LNCaP clone FGC (cell line): ENCODE data around the gene KRTAP5-4.
"Not testable (repeated sequence)": the region's sequence is repeated elsewhere in the genome, so short reads cannot be mapped to it uniquely, and the experiment has no call there.

Source experiments
- DNase-seq: peaks from one replicate; pipeline ENCODE4 v3.0.0-alpha.2; 2011; ENCODE audit warnings: low read depth
- H3K4me3 ChIP-seq: 2 replicates; pipeline ENCODE4 v1.5.1; 2011; ENCODE audit warnings: mild to moderate bottlenecking, low read depth, low read length, control low read depth
- CTCF ChIP-seq: IDR thresholded peaks from 2 replicates; pipeline ENCODE4 v1.5.1; 2012; ENCODE audit warnings: mild to moderate bottlenecking; ENCODE audit not compliant: control insufficient read depth, insufficient read depth; ENCODE audit errors: extremely low read depth

Gene KRTAP5-4

GRCh38 chr11:1623716-1624115 is 1.8 kb upstream of the KRTAP5-4 start:
- no peak for TF ChIP-seq CTCF
- no peak for DNase-seq
- no peak overlapping the region for H3K4me3 ChIP-seq

- DNase-seq: no peak
- TF ChIP-seq CTCF: no peak
- no peak overlapping the region for H3K4me3 ChIP-seq
These were observed 2.5 kb downstream of the KRTAP5-4 start for GRCh38 chr11:1619449-1619848.

- no peak for TF ChIP-seq CTCF
- no peak for DNase-seq
- no peak overlapping the region for H3K4me3 ChIP-seq
These were observed 3.7 kb downstream of the KRTAP5-4 start for GRCh38 chr11:1618231-1618630.

- DNase-seq: no peak
- TF ChIP-seq CTCF: no peak
- H3K4me3 ChIP-seq: no peak within 1 kb of the TSS
These were observed 13.6 kb downstream of the KRTAP5-4 start, which contains the start of gene KRTAP5-3 for GRCh38 chr11:1608363-1608762. Gene KRTAP5-3, minus strand, starts transcription at chr11:1608463. Its CDS starts 78 bp downstream, at chr11:1608385.

DNA sequence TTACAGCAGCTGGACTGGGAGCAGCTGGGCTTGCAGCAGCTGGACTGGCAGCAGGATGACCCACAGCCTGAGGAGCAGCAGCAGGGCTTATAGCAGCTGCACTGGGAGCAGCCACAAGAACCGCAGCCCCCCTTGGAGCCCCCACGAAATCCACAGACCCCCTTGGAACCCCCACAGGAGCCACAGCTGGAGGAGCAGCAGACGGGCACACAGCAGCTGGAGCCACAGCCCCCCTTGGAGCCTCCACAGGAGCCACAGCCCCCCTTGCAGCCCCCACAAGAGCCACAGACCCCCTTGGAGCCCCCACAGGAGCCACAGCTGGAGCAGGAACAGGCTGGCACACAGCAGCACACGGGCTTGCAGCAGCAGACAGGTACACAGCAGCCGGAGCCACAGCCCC is 14.0 kb downstream of the KRTAP5-4 start:
- not testable (repeated sequence) for DNase-seq, H3K4me3 ChIP-seq

DNA sequence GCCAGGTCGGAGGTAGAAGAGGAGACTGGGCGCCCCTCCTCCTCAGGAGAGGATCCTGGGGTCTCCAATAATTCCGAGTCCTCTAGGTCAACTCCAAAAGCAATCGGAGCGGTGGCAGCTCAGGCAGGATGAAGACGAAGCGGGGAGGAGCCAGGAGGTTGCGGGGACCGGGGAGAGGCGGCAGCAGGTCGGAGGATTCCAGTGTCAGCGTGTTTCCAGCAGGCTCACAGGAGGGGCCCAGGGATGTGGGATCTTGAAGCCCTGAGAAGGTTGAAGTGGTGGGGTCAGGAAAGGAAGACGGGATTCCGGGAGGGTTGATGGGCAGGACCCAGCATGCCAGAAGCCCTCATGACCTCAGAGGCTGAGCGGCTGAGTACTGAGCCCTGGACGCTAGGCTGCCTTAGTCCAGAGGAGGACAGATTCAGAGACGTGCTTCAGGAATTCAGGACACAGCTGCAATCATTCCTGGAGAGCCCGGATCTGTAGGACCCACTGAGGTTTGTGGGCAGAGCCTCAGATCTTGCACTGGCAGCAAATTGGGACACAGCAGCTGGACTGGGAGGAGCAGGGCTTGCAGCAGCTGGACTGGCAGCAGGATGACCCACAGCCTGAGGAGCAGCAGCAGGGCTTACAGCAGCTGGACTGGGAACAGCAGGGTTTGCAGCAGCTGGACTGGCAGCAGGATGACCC is 14.6 kb downstream of the KRTAP5-4 start:
- not testable (repeated sequence) for H3K4me3 ChIP-seq, DNase-seq

DNA sequence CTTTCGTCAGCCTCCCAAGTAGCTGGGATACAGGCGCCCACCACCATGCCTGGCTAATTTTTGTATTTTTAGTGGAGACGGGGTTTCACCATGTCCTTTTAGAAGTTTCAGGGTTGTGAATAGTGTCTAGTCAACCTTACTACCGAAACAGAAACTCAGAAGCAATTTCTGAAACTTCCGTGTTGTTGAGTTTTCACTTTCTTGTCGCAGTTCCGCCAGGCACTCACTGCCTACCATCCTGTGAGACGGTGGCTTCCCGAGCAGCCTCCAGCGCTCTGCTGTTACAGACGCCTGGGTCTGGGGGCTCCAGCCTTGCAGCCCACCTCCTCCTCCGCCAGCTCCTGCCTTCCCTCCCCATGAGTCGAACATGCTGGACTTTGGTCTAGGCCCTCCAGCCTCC is 16.0 kb downstream of the KRTAP5-4 start:
- DNase-seq, H3K4me3 ChIP-seq: not testable (repeated sequence)

- DNase-seq: no peak
- no peak overlapping the region for H3K4me3 ChIP-seq
- TF ChIP-seq CTCF: no peak
These were observed 17.2 kb downstream of the KRTAP5-4 start for GRCh38 chr11:1604711-1605110.
